Activated naive CD8-positive, alpha-beta T cell treated with anti-CD3 and anti-CD28 coated beads, Interleukin-2, amount 50 U/mL, for 16 hours (primary cell): ENCODE measurements around the gene FTO.
"Not testable (repeated sequence)": the region's sequence is repeated elsewhere in the genome, so short reads cannot be mapped to it uniquely, and the experiment has no call there.

Source experiments
- DNase-seq: peaks from one replicate; pipeline ENCODE4 v3.0.0-alpha.2; 2020; ENCODE audit warnings: low read depth, low spot score

The FTO gene

DNA sequence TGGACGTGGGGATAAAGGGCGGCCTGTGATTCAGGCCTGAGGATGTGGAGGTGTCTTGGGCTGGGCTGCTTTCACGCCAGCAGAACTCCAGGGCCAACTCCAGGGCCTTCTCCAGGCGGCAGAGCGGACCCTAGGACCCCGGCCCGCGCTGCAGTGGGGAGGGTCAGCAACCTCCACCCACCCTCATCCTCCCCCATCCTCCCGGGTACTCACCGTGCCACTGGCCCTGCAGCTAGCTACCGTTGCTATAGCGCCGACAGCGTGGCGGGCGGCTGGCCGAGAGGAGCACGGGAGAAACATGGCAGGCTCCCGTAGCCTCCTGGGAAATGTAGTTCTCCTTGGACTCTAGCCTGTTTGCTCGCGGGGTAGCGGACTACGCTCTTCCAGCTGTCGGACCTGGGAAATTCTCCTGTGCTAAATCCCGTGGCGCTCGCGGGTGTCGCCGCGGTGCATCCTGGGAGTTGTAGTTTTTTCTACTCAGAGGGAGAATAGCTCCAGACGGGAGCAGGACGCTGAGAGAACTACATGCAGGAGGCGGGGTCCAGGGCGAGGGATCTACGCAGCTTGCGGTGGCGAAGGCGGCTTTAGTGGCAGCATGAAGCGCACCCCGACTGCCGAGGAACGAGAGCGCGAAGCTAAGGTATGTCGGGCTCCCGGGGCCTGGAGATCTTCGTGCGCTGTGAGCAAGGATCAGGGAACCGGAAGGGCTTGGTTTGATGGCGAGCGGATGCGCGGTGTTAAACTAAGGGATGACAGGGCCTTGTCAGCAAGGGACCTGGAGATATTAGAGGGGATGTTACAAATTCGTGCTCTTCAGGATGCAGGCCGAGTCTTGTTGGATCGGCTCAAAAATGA, at the start of gene FTO, which contains the start of gene RPGRIP1L:
Gene FTO, plus strand, starts transcription at position 567 of the 855 bp plus-strand sequence.
Gene RPGRIP1L, minus strand, starts transcription at position 270 of the 855 bp plus-strand sequence. CDS start 3,136 bp downstream, outside the sequence.
- peak; percentile 93 for DNase-seq

DNA sequence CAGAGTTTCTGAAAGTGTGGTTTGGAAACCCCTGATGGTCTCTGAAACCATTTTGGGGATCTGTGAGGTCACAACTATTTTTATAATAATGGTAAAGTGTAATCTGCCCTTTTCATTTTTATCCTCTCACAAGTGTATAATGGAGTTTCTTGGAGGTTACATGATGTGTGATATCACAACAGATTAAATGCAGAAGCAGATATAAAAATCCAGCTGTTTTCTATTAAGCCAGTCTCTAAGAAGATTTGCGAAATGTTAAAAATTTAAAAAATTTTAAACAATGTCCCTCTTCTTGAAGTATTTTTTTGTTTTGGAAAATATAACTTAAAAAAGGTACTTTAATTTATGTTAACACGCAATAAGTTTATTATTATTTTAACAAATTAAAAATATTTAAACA, 49.0 kb upstream of the FTO start:
- DNase-seq = no peak

DNA sequence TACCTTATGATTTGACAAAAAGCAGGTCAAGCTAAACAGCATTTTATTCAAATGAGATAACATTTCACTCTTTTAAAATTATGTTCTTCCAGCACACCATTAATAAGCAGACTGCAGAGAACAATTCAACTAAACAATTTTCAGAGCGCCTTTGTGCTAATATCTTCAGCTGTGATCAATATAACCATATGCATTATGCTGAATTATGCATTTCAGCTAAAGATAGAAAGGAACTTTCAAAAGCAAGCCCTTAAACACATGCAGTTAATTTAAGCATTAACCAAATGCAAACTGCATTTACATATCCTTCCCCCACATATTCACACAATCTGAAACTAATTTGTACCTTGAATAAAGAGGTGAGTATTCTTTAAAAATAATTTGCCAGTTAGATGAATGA, 41.9 kb upstream of the FTO start:
- no peak for DNase-seq

DNA sequence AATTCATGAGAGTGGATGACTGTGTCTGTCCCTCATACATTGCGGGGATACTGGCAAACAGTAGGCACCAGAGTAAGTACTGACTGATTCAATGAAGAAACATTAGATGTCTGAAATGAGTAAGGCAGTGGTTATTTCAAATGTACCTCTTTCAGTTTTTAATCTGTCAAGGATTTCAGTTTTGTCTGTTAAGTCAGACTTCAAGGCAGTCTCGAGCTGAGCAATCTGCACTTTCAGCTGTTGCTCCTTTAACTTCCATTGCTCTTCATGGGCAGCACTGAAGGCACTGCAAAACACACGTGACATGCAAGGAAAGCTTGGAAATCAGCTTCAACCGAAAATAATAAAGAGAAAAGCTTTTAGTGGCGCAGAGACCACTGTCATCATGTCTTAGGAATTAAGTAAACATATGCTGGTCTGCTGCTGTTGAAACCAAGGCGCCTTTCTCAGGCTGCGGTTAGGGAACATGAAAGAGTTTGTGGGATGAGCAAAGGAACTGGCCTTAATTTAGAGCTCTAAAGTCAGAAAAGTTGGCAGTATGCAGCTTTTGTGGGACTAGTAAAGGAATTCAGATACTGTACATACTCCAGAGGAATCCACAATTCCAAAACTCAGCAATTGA, 39.1 kb upstream of the FTO start:
- no peak for DNase-seq

DNA sequence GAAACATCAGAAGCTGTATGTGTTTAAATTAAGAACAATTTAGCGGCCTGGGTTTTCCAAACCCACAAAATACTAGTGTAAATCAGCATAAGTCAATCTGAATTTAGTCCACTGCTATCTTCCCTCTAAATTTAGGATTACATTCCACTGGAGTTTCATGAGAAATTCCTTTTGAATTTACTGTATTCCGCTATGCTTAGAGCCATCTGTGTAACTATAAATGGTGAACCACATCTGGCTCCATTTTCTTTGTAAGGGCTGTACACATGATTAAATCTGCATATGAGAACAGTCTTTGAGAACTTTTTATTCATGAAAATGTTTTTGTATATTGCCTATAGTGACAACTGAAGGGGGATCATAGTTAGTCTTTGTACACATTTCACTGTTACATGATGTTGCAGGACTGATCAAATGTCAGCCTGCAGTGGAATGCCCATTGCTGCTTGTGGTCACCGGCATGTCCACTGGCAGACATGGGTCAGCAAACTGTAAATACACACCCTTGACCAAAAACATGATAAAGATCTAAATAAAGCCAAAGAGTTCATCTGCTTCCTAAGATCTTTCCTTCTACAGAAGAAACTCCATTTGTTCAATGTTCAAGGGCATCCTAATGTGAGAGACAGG, 37.1 kb upstream of the FTO start:
- DNase-seq = no peak

- no peak for DNase-seq
Observed at GRCh38 chr16:53668869-53669268, 35.1 kb upstream of the FTO start.

- DNase-seq = no peak
Observed at GRCh38 chr16:53672461-53672860, 31.5 kb upstream of the FTO start.

- no peak for DNase-seq
Observed at GRCh38 chr16:53673189-53673588, 30.8 kb upstream of the FTO start.

- no peak for DNase-seq
Observed at GRCh38 chr16:53678155-53678554, 25.8 kb upstream of the FTO start.

GRCh38 chr16:53678756-53679343, 25.1 kb upstream of the FTO start:
- no peak for DNase-seq

GRCh38 chr16:53680756-53681155, 23.2 kb upstream of the FTO start:
- no peak for DNase-seq

GRCh38 chr16:53681354-53681753, 22.6 kb upstream of the FTO start:
- no peak for DNase-seq

- DNase-seq = not testable (repeated sequence)
Observed at GRCh38 chr16:53685334-53685733, 18.6 kb upstream of the FTO start.

GRCh38 chr16:53686710-53687109, 17.2 kb upstream of the FTO start:
- no peak for DNase-seq

DNA sequence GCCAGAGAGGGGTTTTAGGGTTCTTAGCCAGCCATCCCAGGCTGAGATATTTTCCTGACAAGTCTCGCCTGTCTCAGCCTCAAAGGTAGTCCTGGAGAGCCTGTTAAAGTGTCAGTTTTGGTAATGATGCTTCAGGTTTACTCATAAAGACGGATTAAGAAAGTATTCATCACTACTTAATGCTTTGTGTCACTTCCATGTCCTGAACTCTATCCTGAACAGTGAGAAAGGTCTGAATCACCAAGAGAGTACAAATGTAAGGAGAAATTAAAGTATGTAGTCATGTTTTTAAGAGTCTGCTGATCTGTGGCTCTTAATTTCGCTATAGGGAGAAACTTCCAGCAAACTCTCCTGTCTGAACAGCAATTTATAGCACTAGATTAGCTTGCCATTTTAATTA, 14.3 kb upstream of the FTO start:
- DNase-seq = no peak

DNA sequence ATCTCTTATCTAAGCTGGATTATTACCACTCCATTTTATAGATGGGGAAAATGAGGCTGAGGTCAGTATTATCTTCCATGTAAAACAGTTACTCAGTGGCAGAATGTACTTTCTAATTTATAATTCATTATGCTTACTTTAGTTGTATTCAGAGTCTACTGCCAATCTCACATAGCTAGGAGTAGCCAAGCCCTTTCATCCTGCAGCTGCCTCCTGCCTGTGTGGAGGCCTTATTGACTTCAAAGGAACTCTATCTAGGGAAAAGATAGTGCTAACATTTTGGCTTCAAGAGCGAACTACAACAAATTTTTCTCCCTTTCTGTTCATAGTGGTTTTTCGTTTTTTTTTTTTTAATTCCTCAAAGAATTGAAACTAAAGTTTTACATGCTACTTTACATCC, 13.2 kb upstream of the FTO start:
- DNase-seq = no peak

DNA sequence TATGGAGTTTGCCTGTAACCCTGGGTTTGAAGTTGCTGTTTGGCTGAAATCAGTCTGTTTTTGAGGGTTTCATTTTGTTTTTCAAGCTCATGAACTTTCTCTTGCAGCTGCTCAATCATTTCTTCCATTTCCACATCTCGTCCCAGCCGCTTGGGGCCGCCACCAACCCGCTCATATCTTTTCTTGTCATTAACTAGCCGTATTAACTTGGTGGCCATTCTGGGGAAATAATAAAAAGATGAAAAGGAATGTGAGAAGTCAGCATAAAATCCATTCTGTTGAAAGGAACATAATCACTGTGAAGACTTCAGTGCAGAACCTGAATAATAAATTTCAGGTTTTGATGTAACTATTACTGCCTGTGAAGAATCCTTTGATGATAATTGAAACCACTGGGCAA, 11.8 kb upstream of the FTO start:
- no peak for DNase-seq

GRCh38 chr16:53693320-53693719, 10.6 kb upstream of the FTO start:
- DNase-seq = no peak

GRCh38 chr16:53695070-53695469, 8.9 kb upstream of the FTO start:
- no peak for DNase-seq

DNA sequence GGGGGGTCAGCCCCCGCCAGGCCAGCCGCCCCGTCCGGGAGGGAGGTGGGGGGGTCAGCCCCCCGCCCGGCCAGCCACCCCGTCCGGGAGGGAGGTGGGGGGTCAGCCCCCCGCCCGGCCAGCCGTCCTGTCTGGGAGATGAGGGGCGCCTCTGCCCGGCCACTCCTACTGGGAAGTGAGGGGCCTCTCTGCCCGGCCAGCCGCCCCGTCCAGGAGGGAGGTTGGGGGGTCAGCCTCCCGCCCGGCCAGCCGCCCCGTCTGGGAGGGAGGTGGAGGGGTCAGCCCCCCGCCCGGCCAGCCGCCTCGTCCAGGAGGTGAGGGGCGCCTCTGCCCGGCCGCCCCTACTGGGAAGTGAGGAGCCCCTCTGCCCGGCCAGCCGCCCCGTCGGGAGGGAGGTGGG, 5.7 kb upstream of the FTO start:
- DNase-seq = not testable (repeated sequence)

DNA sequence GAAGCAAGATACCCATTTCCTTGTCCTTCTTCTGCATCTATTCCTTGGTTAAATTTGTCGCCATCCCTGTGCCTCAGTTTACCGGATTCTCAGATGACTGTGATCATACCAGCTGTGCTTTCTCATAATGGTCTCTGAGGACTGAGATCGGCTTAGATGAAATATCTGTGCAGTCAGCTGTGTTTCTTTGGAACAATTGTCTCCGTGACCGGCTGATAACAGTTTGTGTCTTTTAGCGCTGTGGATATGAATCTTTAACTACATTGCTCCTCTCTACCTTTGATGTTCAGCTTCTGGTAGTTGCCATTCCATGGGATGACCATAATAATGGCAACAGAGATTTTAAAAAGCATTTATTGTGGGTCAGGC, 473 bp downstream of the FTO start:
- no peak for DNase-seq

GRCh38 chr16:53707671-53708070, 3.7 kb downstream of the FTO start:
- no peak for DNase-seq
